GM23338 (cell line): Measurements from ENCODE around the gene GLS. TPM values are rescaled to one million over a fixed set of nuclear protein-coding genes. Genes with fewer than 3 reads are reported as not detected.

Source experiments
- ATAC-seq: fragments of 200-7000 bp; cut with Tn5 transposase; 3 replicates; pipeline ENCODE4 v1.9.1; 2020
- DNase-seq: peaks from one replicate; pipeline ENCODE4 v3.0.0-alpha.2; 2015; ENCODE audit warnings: low spot score
- H2AFZ ChIP-seq: fragments of 200-600 bp; sonication (generic); 2 replicates; pipeline ENCODE4 v1.8.0; 2016; ENCODE audit warnings: antibody characterized with exemption, mild to moderate bottlenecking, moderate library complexity
- H3F3A ChIP-seq: fragments of 200-600 bp; sonication (generic); replicated peaks from 2 replicates; pipeline ENCODE4 v1.8.0; 2017; ENCODE audit warnings: antibody characterized with exemption, mixed run types, low read depth
- H3K27ac ChIP-seq: fragments of 200-600 bp; sonication (generic); 2 replicates; pipeline ENCODE4 v1.6.1; 2016; ENCODE audit warnings: low read depth
- H3K27me3 ChIP-seq: fragments of 200-600 bp; sonication (generic); 2 replicates; pipeline ENCODE4 v1.8.0; 2016; ENCODE audit warnings: mild to moderate bottlenecking, mixed run types, moderate library complexity; ENCODE audit not compliant: insufficient read depth
- H3K36me3 ChIP-seq: fragments of 200-600 bp; sonication (generic); 2 replicates; pipeline ENCODE4 v1.8.0; 2016; ENCODE audit warnings: mild to moderate bottlenecking; ENCODE audit not compliant: insufficient read depth
- H3K4me1 ChIP-seq: fragments of 200-600 bp; sonication (generic); 2 replicates; pipeline ENCODE4 v1.8.0; 2016; ENCODE audit warnings: mild to moderate bottlenecking, moderate library complexity; ENCODE audit not compliant: insufficient read depth
- H3K4me2 ChIP-seq: fragments of 200-600 bp; sonication (generic); 2 replicates; pipeline ENCODE4 v1.7.1; 2017; ENCODE audit warnings: mixed run types
- H3K4me3 ChIP-seq: fragments of 200-600 bp; sonication (generic); 2 replicates; pipeline ENCODE4 v1.6.1; 2016; ENCODE audit warnings: mixed run types
- H3K79me2 ChIP-seq: fragments of 200-600 bp; sonication (generic); replicated peaks from 2 replicates; pipeline ENCODE4 v1.8.0; 2017; ENCODE audit warnings: mild to moderate bottlenecking; ENCODE audit not compliant: insufficient read depth
- H3K9me2 ChIP-seq: fragments of 200-600 bp; sonication (generic); 2 replicates; pipeline ENCODE4 v1.8.0; 2017; ENCODE audit not compliant: insufficient read depth
- H4K20me1 ChIP-seq: fragments of 200-600 bp; sonication (generic); replicated peaks from 2 replicates; pipeline ENCODE4 v1.8.0; 2017; ENCODE audit warnings: mild to moderate bottlenecking; ENCODE audit not compliant: insufficient read depth
- H3K27ac Mint-ChIP-seq: 2 replicates; pipeline ENCODE4 v1.8.0; 2020; ENCODE audit warnings: inconsistent platforms, mild to moderate bottlenecking, moderate library complexity, mixed read lengths
- H3K27me3 Mint-ChIP-seq: 3 replicates; pipeline ENCODE4 v1.8.0; 2022; ENCODE audit warnings: low read depth, mild to moderate bottlenecking, moderate library complexity, mixed read lengths, inconsistent platforms; ENCODE audit not compliant: insufficient read depth, poor library complexity
- H3K36me3 Mint-ChIP-seq: 3 replicates; pipeline ENCODE4 v1.8.0; 2021; ENCODE audit warnings: low read depth, mild to moderate bottlenecking, inconsistent platforms, moderate library complexity, mixed read lengths
- H3K4me1 Mint-ChIP-seq: 3 replicates; pipeline ENCODE4 v1.8.0; 2020; ENCODE audit warnings: mild to moderate bottlenecking, inconsistent platforms, mixed read lengths
- H3K4me3 Mint-ChIP-seq: 3 replicates; pipeline ENCODE4 v1.8.0; 2021; ENCODE audit warnings: moderate library complexity, mild to moderate bottlenecking, inconsistent platforms, mixed read lengths
- H3K9me3 Mint-ChIP-seq: 3 replicates; pipeline ENCODE4 v1.8.0; 2020; ENCODE audit warnings: moderate library complexity, mild to moderate bottlenecking, inconsistent platforms, mixed read lengths
- CREB1 ChIP-seq: fragments of 250-450 bp; sonication (Bioruptor Pico); IDR thresholded peaks from 2 replicates; pipeline ENCODE4 v1.5.0; 2020; ENCODE audit warnings: low read depth, mild to moderate bottlenecking, moderate library complexity
- ETS1 ChIP-seq: IDR thresholded peaks from 2 replicates; pipeline ENCODE4 v1.6.1; 2016; ENCODE audit warnings: antibody characterized with exemption
- EZH2 ChIP-seq: fragments of 200-600 bp; sonication (generic); IDR thresholded peaks from one replicate; pipeline ENCODE4 v1.8.0; 2017; ENCODE audit warnings: antibody characterized with exemption, mild to moderate bottlenecking, low read depth; ENCODE audit not compliant: unreplicated experiment
- EZH2phosphoT487 ChIP-seq: fragments of 200-600 bp; sonication (generic); IDR thresholded peaks from one replicate; pipeline ENCODE4 v1.8.1; 2018; ENCODE audit warnings: antibody characterized with exemption; ENCODE audit not compliant: unreplicated experiment
- JUNB ChIP-seq: IDR thresholded peaks from one replicate; pipeline ENCODE4 v1.6.1; 2016; ENCODE audit warnings: antibody characterized with exemption; ENCODE audit not compliant: unreplicated experiment
- NANOG ChIP-seq: IDR thresholded peaks from 2 replicates; pipeline ENCODE4 v1.6.1; 2016; ENCODE audit warnings: antibody characterized with exemption, borderline replicate concordance
- POLR2AphosphoS5 ChIP-seq: IDR thresholded peaks from 2 replicates; pipeline ENCODE4 v1.6.1; 2016; ENCODE audit warnings: antibody characterized with exemption, low read depth
- REST ChIP-seq: IDR thresholded peaks from one replicate; pipeline ENCODE4 v1.6.1; 2018; ENCODE audit warnings: antibody characterized with exemption; ENCODE audit not compliant: unreplicated experiment
- STAT1 ChIP-seq: IDR thresholded peaks from one replicate; pipeline ENCODE4 v1.6.1; 2016; ENCODE audit warnings: antibody characterized with exemption; ENCODE audit not compliant: unreplicated experiment
- ZNF114 ChIP-seq: fragments of 250-450 bp; sonication (Bioruptor Pico); IDR thresholded peaks from 2 replicates; pipeline ENCODE4 v1.5.0; 2020; ENCODE audit warnings: mild to moderate bottlenecking, moderate library complexity
- ZNF331 ChIP-seq: fragments of 250-450 bp; sonication (Bioruptor Pico); IDR thresholded peaks from 2 replicates; pipeline ENCODE4 v1.5.0; 2020; ENCODE audit warnings: low read depth, mild to moderate bottlenecking, moderate library complexity
- ZNF462 ChIP-seq: fragments of 250-450 bp; sonication (Bioruptor Pico); IDR thresholded peaks from 2 replicates; pipeline ENCODE4 v1.5.0; 2020; ENCODE audit warnings: mild to moderate bottlenecking, moderate library complexity
- polyA plus RNA-seq: library from polyadenylated mRNA; unstranded; fragments of >200 nt; fragmentation: Nextera tagmentation; extraction: Ambion mirVana; gene quantifications from 2 replicates; pipeline ENCODE4 v1.2.1, GENCODE V29; 2016
- total RNA-seq: library from RNA; depleted of rRNA; stranded (reverse); fragments of >200 nt; shearing (Covaris generic); gene quantifications from 2 replicates; pipeline ENCODE4 v1.2.3, GENCODE V29; 2014
- TF ChIP-seq, protein P1 (sequence below), 2 experiments: fragments of 200-600 bp in 1 of 2; sonication (generic) in 1 of 2; conservative IDR thresholded peaks; 2 replicates each; pipeline versions ENCODE4 v1.5.1 to v1.6.1; 2016 to 2017; ENCODE audit warnings: antibody characterized with exemption in 2 of 2, low read depth in 2 of 2, mild to moderate bottlenecking in 2 of 2, moderate library complexity in 1 of 2

The GLS gene
- total and polyA plus RNA-seq, 2 experiments from 2014 or later, result 38.1 to 172 TPM

GRCh38 chr2:190978389-190979053 is 97.9 kb downstream of the GLS start:
- Mint-ChIP-seq H3K27ac (no peak overlapping the region), H3K4me3 (no peak overlapping the region), H3K36me3 (peaks cover 89% of the 10 kb centered on the region), H3K9me3 (no peaks in the 10 kb centered on the region; the same call in 2 of the 3 replicates), H3K27me3 (peaks cover 5% of the 10 kb centered on the region), H3K4me1 (no peaks in the 10 kb centered on the region; the same call in 2 of the 3 replicates)
- H3F3A ChIP-seq, result no peaks in the 10 kb centered on the region
- H3K27me3 ChIP-seq, result no peaks in the 10 kb centered on the region
- H3K9me2 ChIP-seq, result no peaks in the 10 kb centered on the region
- TF ChIP-seq JUNB (no peak), ZNF114 (CRISPR knock-in tag) (no peak), ZNF462 (CRISPR knock-in tag) (no peak), EZH2phosphoT487 (no peak), ZNF331 (CRISPR knock-in tag) (no peak), NANOG (no peak), STAT1 (no peak), ETS1 (no peak), EZH2 (no peak), POLR2AphosphoS5 (no peak), CREB1 (CRISPR knock-in tag) (no peak), REST (no peak)
- TF ChIP-seq, protein P1, sequence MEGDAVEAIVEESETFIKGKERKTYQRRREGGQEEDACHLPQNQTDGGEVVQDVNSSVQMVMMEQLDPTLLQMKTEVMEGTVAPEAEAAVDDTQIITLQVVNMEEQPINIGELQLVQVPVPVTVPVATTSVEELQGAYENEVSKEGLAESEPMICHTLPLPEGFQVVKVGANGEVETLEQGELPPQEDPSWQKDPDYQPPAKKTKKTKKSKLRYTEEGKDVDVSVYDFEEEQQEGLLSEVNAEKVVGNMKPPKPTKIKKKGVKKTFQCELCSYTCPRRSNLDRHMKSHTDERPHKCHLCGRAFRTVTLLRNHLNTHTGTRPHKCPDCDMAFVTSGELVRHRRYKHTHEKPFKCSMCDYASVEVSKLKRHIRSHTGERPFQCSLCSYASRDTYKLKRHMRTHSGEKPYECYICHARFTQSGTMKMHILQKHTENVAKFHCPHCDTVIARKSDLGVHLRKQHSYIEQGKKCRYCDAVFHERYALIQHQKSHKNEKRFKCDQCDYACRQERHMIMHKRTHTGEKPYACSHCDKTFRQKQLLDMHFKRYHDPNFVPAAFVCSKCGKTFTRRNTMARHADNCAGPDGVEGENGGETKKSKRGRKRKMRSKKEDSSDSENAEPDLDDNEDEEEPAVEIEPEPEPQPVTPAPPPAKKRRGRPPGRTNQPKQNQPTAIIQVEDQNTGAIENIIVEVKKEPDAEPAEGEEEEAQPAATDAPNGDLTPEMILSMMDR (conservative IDR thresholded peaks at IDR 0.05; ENCODE audit: low read depth in 2 of 2), result no peak
- no peak overlapping the region for H3K4me2 ChIP-seq
- DNase-seq, result no peak
- H4K20me1 ChIP-seq, result peaks cover 4% of the 10 kb centered on the region
- H3K79me2 ChIP-seq, result no peaks in the 10 kb centered on the region
- no peak overlapping the region for H3K4me3 ChIP-seq
- no peak overlapping the region for H3K27ac ChIP-seq
- no peak for ATAC-seq
- peaks cover 79% of the 10 kb centered on the region for H3K36me3 ChIP-seq
- no peaks in the 10 kb centered on the region for H3K4me1 ChIP-seq
- no peak overlapping the region for H2AFZ ChIP-seq
